ENCODE measurements around the gene ALG8.
"Not testable (repeated sequence)": the region's sequence is repeated elsewhere in the genome, so short reads cannot be mapped to it uniquely, and the experiment has no call there.

Gene ALG8

DNA sequence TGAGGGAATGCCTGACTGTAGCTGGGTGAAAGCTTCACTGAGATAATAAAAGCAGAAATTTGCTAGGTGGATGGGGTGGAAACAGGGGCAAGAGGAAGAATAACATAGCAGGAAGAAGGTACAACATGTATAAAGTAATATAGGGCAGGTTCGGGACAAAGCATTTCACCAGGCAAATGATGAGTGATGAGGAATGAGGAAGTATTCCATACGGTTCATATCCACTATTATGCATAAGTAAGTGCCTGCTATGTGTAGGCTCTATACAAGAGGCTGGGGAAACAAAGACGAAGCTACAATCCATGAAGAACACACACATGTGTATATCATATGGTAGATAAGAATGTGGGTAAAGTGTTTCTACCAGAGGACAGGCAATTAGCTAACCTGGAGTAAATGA lies 67.7 kb downstream of the ALG8 start:
- DNase-seq (ENCODE audit: low spot score) = no peak

DNA sequence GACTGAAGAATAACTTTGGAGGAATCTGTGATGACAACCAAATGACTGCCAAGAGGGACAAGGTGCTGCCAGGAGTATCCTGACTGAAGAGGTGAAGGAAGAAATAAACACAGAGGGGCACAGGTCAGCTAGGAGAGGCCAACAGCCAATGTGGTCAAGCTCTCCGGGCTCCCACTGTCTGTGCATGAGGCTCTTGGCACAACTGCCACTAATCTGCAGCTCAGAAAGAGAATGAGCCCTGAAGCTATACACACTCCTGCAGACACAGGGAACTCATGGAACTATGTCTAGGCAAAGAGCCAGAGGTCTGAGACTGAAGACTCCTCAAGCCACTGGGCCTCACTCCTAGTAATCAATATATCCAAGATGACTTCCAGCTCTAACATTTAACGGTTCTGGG lies 68.8 kb downstream of the ALG8 start:
- no peak for DNase-seq (ENCODE audit: low spot score)

DNA sequence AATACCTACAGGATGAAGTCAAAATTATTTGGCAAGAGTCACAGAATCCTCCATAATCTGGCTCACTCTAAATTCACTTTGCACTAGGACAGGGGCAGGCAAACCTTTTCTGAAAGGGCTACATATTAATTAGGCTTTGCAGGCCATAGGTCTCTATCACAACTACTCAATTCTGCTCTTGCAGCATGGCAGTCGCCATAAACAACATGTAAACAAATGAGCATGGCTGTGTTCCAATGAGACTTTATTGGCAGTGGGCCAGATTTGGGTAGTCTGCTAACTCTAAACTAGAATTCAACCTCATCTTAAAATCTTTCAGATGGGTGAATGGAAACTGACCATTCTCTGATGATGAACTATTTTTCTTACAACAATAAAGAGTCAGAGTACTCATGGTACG lies 70.0 kb downstream of the ALG8 start:
- DNase-seq (ENCODE audit: low spot score) = no peak

DNA sequence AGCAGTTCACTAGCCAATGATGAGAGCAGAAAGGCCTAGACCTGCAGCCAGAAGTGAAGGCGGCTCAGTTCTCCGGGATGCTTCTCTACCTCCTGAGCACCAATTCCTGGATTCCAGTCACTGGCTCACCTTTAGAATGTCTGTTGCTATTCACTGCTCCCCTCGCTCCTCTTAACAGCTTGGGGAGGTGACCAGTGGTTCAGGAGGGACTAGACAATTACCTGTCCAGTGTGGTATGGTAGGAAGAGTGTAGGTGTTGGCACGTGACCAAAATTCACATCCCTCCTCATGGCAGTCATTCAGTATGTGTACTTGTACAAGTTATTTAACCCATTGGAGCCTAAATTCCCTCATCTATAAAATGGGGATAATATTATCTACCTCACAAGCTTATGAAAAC lies 71.7 kb downstream of the ALG8 start:
- no peak for DNase-seq (ENCODE audit: low spot score)

DNA sequence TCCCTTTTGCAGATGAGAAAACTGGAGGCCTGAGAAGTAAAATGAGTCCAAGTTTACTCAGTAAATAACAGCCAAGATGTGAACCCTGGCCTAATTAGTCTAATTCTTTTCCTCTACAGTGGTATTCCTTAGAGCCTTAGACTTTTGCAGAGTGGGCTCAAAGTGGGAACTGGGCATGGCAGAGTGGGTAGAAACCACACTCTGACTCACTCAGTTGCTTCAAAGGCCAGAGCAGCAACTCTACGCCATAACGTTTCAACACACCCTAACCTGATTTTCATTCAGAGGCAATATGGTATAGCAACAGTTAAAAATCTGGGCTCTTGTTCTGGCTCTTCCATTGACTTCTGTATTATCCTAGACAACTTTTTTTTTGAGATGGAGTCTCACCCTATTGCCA lies 73.0 kb downstream of the ALG8 start:
- no peak for DNase-seq (ENCODE audit: low spot score)

DNA sequence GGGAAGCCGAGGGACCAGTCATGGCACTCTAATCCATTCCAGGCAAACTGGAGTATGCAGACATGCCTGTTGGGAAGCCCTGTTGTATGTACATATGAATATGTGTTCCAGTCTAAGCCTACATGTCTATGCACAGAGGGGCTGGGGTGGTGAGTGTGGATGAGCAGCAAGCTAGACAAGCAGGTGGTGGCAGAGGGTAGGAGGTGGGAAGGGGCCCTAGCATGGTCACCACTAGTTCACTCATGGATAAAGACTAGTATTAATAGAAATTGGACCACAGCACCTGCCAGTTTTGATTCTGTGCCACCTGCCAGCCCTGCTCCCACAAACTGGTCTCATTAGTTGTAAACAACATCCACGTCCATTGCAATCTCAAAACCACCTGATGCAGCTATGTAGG lies 74.2 kb downstream of the ALG8 start:
- no peak for DNase-seq (ENCODE audit: low spot score)

DNA sequence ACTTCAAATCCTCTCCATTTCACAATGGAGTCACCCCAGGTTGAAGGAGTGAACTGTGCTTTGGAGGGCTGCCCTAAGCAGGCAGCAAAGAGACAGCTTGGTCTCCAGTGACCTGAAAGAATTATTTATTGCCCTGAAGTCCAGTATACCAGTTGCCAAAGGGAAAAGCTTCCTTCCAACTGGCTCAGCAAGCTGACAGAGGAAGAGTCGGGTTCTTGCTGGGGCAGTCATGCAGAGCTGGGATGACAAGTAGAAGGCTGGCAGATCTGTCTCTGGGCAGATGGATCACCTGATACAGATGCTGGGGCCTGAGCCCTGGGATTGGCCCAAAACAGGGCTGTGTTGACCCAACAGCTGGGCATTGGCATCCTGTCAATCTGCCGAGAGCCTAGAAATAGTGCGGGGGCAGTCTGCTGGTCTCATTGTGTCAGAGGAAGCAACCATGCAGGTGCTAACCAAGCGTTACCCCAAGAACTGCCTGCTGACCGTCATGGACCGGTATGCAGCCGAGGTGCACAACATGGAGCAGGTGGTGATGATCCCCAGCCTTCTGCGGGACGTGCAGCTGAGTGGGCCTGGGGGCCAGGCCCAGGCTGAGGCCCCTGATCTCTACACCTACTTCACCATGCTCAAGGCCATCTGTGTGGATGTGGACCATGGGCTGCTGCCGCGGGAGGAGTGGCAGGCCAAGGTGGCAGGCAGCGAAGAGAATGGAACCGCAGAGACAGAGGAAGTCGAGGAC lies 75.8 kb downstream of the ALG8 start, which contains the start of gene THRSP:
TSS of gene THRSP (plus strand) at position 422 of the 742 bp plus-strand sequence. CDS start at position 443, 21 bp downstream.
- no peak for DNase-seq (ENCODE audit: low spot score)

DNA sequence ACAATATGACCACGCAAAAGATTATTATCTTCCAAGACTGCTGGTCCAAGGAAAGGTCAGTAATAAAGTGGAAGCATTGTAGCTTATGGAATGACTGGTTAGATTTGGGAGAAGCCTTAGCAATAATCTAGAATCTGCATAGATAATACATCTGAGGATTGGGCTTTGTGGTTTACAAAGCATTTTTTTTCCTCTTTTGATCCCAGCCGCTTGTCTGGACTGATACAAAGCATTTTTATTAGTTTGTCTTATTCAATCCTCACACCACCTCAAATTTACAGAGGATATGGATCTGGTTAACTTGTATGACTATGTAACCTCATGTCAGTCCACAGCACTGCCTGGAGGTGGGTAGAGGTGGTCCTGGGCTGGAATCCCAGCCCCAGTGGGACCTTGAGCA lies 76.8 kb downstream of the ALG8 start:
- no peak for DNase-seq (ENCODE audit: low spot score)

DNA sequence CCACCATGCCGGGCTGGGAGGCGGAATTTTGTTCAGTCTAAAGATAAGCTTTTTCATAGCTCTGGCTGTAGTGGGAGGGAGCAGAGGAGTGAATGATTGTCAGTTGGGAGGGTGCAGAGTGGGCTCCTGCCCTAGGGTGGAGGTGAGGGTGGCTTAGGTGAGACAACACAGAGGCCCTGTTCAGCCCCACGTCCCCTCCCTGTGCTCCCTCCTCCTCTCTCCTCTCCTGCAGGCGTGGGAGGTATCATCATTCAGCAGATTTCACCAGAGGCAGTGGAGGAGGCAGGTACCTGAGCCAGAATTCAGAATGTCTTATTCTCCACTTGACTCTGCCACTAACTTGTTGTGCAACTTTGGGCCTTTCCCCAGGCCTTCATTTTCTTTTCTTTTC lies 77.5 kb downstream of the ALG8 start:
- no peak for DNase-seq (ENCODE audit: low spot score)

DNA sequence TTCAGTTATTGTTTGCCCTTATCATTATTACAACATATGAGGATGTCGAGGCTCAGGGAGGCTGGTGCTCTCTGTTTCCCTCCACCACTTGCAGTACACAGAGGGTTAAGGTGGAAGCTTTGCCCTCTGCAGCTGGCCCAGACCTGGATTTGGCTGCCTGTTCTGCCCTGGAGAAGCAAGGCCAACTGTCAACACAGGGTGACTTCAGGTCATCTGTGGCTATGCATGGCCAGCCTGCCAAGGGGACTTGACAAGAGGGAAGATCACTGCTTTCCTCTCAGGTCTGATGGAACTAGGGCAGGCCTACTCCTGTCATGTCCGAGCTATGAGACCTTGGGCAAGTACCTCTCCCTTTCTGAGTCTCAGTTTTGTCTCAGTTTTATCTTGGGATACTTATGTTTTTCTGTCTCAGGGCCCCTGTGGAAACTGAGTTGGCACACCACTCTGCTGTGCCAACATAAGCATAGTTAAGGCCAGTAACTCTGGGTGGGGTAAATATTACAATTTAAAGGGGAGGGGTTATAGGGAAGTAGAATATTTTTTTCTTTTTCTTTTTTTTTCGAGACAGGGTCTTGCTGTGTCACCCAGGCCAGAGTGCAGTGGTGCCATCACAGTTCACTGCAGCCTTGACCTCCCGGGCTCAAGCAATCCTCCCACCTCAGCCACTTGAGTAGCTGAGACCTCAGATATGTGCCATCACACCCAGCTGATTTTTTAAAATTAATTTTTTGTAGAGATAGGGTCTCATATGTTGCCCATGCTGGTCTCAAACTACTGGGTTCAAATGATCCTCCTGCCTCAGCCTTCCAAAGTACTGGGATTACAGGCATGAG lies 78.1 kb downstream of the ALG8 start:
- DNase-seq (ENCODE audit: low spot score) = no peak

DNA sequence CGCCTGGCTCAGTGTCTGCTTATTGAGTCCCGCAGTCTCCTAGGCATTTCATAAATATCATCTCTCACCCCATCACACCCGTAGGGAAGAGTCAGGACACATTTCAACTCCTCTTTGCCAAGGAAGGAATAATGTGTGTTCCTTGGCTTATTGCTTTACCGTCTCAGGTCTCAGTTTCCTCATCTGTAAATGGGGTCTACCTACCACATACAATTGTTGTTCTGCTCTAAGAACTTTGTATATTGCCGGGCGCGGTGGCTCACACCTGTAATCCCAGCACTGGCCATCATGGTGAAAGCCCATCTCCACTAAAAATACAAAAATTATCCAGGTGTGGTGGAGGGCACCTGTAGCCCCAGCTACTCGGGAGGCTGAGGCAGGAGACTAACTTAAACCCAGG lies 78.9 kb downstream of the ALG8 start:
- no peak for DNase-seq (ENCODE audit: low spot score)

DNA sequence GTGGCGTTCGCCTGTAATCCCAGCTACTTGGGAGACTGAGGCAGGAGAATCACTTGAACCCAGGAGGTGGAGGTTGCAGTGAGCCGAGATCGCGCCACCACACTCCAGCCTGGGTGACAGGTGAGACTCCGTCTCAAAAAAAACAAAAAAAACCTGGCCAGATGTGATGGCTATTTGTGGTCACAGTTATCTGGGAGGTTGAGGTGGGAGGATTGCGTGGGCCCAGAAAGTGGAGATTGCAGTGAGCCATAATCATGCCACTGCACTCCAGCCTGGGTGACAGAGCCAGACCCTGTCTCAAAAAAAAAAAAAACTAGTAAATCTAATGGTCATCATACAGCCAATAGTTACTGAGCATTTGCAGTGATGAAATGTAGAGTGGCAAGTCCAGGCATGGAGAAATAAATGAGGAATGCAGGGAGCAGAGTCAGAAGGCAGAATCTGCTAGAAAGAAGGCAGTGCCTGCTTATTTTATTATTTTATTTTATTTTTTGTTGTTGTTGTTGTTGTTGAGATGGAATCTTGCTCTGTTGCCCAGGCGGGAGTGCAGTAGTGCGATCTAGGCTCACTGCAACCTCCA lies 79.6 kb downstream of the ALG8 start:
- DNase-seq (ENCODE audit: low spot score) = not testable (repeated sequence)

DNA sequence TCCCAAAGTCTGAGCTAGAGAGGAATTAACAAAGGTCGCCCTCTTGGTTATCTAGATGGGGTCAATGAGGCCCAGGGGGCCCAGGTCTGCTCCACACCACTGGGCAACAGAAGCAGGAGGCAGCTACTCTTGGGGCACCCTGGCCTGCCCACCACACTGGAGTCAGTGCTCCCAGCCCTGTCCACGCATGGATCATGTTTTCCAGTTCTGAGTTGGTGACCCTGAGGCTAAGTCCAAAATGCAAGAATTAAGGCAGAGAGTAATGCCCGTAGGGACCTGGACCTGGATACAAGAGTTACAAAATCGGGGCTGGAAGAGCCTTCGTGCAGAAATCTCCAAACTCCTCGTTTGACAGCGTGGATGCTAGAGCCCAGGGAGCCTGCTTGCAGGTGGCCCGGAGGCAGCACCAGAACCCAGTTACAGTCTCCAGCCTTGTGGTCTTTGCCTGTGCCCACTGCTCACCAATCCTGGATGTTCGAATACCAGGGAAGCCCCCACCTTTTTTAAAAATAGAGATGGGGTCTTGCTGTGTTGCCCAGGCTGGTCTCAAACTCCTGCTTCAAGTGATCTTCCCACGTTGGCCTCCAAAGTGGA lies 81.9 kb downstream of the ALG8 start:
- no peak for DNase-seq (ENCODE audit: low spot score)

DNA sequence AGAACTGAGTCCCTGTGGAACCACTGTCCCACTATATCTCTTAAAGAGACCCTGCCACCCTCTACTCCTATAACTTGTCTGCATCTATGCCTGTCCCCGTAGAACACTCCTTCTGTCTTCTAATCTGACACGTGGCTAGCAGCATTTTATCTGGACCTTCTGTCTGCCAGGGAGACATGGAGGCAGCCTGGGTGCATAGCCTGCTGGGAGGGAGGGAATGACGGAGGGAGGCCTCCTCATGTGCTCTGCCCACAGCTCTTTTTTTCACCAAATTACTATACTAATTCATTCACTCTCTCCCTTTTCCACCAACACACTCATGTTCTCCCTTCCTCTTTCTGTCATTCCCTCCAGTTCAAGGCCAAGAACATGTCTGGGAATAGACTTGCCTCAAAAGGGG lies 83.3 kb downstream of the ALG8 start:
- DNase-seq (ENCODE audit: low spot score) = no peak

DNA sequence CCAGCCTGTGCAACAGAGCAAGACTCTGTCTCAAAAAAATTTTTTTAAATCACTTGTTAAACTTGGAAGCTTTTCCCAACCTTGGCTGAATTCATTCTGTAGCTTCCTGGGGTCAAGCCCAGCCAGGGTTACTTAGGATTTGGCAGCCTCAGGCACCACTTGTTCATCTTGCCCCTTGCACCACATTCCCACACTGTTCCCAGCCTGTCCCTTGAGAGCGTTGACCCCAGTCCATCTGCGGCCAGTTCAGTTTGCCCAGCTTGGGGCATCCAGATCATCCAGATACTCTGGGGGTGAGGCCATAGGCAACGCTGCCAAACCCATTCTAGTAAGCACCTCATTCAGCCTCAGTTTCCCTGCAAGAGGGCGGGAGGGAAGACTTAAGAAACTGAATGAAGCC lies 84.5 kb downstream of the ALG8 start:
- no peak for DNase-seq (ENCODE audit: low spot score)

DNA sequence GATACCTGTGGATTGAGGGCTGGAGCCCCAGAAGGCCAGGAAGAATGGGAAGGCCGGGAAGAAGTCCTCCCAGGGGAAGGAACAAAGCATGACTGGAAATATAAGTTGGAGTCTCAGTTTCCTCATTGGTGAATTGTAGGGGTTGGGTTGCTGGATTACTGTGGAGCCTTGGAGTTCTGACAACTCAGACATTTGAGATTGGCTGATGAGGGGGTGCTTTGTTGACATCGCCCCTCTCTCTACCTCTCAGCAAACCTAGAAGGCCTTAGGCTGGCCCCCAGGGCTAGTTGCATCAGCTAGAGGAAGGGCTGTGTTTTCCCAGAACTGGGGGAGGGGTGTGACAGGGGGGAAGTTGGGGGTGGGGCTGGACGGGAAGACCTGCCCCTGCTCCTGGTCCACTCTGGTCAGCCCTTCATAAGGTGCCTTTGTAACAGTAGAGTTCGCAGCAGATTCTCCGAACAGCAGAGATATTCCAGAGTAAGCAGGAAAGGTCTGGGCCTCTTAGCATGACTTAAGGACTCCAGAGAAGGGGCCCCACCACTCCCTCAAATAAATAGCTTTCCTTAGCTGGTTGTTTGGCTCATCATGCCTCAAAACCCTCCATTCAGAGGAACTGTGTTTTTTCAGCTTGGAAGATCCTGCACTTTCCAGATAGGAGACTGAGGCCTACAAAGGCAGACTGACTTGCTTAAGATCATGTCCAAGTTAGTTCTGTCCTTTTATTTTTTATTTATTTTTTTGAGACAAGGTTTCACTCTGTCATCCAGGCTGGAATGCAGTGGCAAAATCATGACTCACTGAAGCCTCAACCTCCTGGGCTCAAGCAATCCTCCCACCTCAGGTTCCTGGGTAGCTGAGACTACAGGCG lies 88.2 kb downstream of the ALG8 start:
- no peak for DNase-seq (ENCODE audit: low spot score)
